DOHH2 (cell line): ENCODE measurements around the gene DCAF12L2.

Experiments
- EZH2phosphoT487 ChIP-seq: fragments of 200-600 bp; sonication (generic); IDR thresholded peaks from 2 replicates; pipeline ENCODE4 v1.6.1; 2017; ENCODE audit warnings: borderline replicate concordance, mild to moderate bottlenecking, antibody characterized with exemption, low read length, moderate library complexity, mixed read lengths
- TF ChIP-seq, protein P1 (sequence below): fragments of 200-600 bp; sonication (generic); IDR thresholded peaks from one replicate; pipeline ENCODE4 v1.5.1; 2014; ENCODE audit warnings: antibody characterized with exemption, mild to moderate bottlenecking, low read depth, low read length; ENCODE audit not compliant: poor library complexity, severe bottlenecking

DNA sequence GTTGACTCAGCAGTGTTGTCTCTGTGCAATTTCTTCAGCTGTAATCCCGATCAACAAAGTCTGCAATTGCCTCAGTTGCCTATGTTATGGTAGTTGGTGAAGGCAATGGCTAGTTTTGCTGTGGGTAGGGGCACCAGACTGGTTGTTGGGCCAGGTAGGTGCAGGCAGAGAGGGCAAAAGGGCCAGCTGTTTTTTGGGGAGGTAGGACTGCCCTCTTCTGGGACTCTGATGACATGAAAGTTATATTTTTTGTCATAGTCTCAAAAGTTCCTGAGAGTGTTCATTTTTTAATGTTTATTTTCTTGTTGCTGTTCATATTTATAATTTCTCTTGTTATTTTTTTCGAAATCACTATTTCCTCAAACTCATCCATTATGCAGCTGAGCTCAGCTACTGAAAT is 25.1 kb downstream of the DCAF12L2 start:
- TF ChIP-seq, protein P1, sequence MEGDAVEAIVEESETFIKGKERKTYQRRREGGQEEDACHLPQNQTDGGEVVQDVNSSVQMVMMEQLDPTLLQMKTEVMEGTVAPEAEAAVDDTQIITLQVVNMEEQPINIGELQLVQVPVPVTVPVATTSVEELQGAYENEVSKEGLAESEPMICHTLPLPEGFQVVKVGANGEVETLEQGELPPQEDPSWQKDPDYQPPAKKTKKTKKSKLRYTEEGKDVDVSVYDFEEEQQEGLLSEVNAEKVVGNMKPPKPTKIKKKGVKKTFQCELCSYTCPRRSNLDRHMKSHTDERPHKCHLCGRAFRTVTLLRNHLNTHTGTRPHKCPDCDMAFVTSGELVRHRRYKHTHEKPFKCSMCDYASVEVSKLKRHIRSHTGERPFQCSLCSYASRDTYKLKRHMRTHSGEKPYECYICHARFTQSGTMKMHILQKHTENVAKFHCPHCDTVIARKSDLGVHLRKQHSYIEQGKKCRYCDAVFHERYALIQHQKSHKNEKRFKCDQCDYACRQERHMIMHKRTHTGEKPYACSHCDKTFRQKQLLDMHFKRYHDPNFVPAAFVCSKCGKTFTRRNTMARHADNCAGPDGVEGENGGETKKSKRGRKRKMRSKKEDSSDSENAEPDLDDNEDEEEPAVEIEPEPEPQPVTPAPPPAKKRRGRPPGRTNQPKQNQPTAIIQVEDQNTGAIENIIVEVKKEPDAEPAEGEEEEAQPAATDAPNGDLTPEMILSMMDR, result no peak
- TF ChIP-seq EZH2phosphoT487, result no peak
